Neural crest cell (in vitro differentiated cells): ENCODE data around the gene ABCA3. TPM values are rescaled to one million over a fixed set of nuclear protein-coding genes. Genes with fewer than 3 reads are reported as not detected.

ENCODE experiments used
- DNase-seq: peaks from one replicate; pipeline ENCODE4 v3.0.0; 2021; ENCODE audit warnings: low read depth, mixed read lengths, low spot score
- H3K27ac Mint-ChIP-seq: one replicate; pipeline ENCODE4 v1.8.0; 2021; ENCODE audit warnings: mild to moderate bottlenecking, mixed read lengths; ENCODE audit not compliant: unreplicated experiment
- H3K27me3 Mint-ChIP-seq: 2 replicates; pipeline ENCODE4 v1.8.0; 2021; ENCODE audit warnings: low read depth, mild to moderate bottlenecking, mixed read lengths
- H3K36me3 Mint-ChIP-seq: 2 replicates; pipeline ENCODE4 v1.8.0; 2021; ENCODE audit warnings: low read depth, mild to moderate bottlenecking, mixed read lengths
- H3K4me1 Mint-ChIP-seq: 2 replicates; pipeline ENCODE4 v1.8.0; 2021; ENCODE audit warnings: mixed read lengths
- H3K4me3 Mint-ChIP-seq: one replicate; pipeline ENCODE4 v1.8.0; 2021; ENCODE audit warnings: mild to moderate bottlenecking, mixed read lengths
- H3K9me3 Mint-ChIP-seq: 2 replicates; pipeline ENCODE4 v1.8.0; 2021; ENCODE audit warnings: mixed read lengths
- CTCF ChIP-seq: fragments of 200-600 bp; sonication (generic); conservative IDR thresholded peaks from 2 replicates; pipeline ENCODE4 v1.5.0; 2021; ENCODE audit warnings: antibody characterized with exemption, mild to moderate bottlenecking
- total RNA-seq: library from RNA; stranded (reverse); gene quantifications from 2 replicates; pipeline ENCODE4 v1.2.1, GENCODE V29; 2021

ABCA3 gene
- total RNA-seq, 1 donor from 2014 or later: 19.6 TPM

DNA sequence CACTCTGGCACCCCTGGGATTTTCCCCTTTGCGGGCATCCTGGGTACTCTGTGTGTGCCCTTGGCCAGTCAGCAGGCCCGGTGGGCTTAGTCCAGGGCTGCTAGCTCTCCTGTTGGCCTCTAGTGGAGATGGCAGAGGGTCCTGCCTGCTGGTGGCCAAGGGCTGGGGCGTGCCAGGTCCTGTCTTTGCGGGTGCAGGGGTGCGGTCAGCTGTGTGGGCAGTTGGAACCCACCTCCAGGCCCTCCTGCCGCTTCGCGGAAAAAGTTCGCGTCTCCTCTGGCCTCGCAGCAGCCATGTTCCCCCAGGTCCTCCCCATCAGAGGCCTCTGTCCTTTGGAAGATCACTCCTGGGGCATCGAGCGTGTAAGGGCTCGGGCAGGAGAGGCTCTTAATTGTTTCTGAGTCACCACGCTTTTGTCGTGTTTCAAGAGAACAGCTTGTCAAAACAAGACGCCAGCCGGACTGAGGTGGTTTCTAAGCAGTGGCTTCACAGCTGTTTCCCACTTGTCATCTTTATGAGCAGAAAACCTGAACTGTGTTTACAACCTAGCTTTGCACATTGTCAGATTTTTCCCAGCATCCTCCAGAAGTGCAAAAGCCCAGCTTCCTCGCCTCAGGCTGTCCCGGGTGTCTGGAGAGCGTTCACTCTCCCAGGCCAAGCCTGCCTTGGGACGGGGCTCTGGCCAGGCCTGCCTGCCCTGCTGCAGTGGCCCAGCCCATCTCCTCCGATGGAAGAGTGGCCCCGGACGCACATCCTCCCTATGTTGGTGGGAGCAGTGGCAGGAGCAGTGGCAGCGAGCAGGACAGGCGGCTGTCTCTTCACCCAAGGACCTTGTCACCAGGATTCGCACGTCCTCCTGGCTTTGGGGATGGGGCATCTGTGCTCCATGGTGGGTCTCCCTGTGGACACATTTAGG is 109.3 kb downstream of the ABCA3 start:
- no peak for DNase-seq
- peaks cover 9% of the 10 kb centered on the region for H3K27me3 Mint-ChIP-seq
- no peak overlapping the region for H3K4me3 Mint-ChIP-seq
- no peak for TF ChIP-seq CTCF
- H3K27ac Mint-ChIP-seq: no peak overlapping the region
- H3K9me3 Mint-ChIP-seq: no peaks in the 10 kb centered on the region
- peaks cover 2% of the 10 kb centered on the region for H3K36me3 Mint-ChIP-seq
- H3K4me1 Mint-ChIP-seq: peaks cover 2% of the 10 kb centered on the region

GRCh38 chr16:2230376-2230775 is 110.2 kb downstream of the ABCA3 start:
- H3K9me3 Mint-ChIP-seq: no peaks in the 10 kb centered on the region
- H3K4me1 Mint-ChIP-seq: peaks cover 5% of the 10 kb centered on the region
- peaks cover under 1% of the 10 kb centered on the region for H3K36me3 Mint-ChIP-seq
- no peak for TF ChIP-seq CTCF
- H3K27ac Mint-ChIP-seq: no peak overlapping the region
- peaks cover 1% of the 10 kb centered on the region for H3K27me3 Mint-ChIP-seq
- no peak overlapping the region for H3K4me3 Mint-ChIP-seq
- no peak for DNase-seq

GRCh38 chr16:2229632-2230250 is 110.8 kb downstream of the ABCA3 start:
- no peak for TF ChIP-seq CTCF
- no peaks in the 10 kb centered on the region for H3K27me3 Mint-ChIP-seq
- H3K36me3 Mint-ChIP-seq: no peaks in the 10 kb centered on the region
- no peak overlapping the region for H3K4me3 Mint-ChIP-seq
- H3K27ac Mint-ChIP-seq: no peak overlapping the region
- peaks cover 5% of the 10 kb centered on the region for H3K4me1 Mint-ChIP-seq
- H3K9me3 Mint-ChIP-seq: no peaks in the 10 kb centered on the region
- no peak for DNase-seq

GRCh38 chr16:2229091-2229490 is 111.4 kb downstream of the ABCA3 start:
- Mint-ChIP-seq H3K9me3 (no peaks in the 10 kb centered on the region), H3K4me1 (peaks cover 9% of the 10 kb centered on the region), H3K4me3 (no peak overlapping the region), H3K27ac (no peak overlapping the region), H3K36me3 (no peaks in the 10 kb centered on the region), H3K27me3 (no peaks in the 10 kb centered on the region)
- DNase-seq: no peak
- no peak for TF ChIP-seq CTCF

- Mint-ChIP-seq H3K27me3 (no peaks in the 10 kb centered on the region), H3K4me1 (peaks cover 12% of the 10 kb centered on the region), H3K36me3 (no peaks in the 10 kb centered on the region), H3K9me3 (no peaks in the 10 kb centered on the region), H3K4me3 (peak overlapping the region; percentile 57), H3K27ac (no peak overlapping the region)
- no peak for TF ChIP-seq CTCF
- no peak for DNase-seq
Measured at GRCh38 chr16:2228161-2228824, 112.2 kb downstream of the ABCA3 start.
